ENCODE results near the gene KIR3DL2.
"Not testable (repeated sequence)": the region's sequence is repeated elsewhere in the genome, so short reads cannot be mapped to it uniquely, and the experiment has no call there.

Gene KIR3DL2

GRCh38 chr19:54850061-54850640 lies at the start of gene KIR3DL2:
TSS of gene KIR3DL2 (plus strand) at chr19:54850443. CDS start at chr19:54850476, 33 bp downstream.
- DNase-seq, result not testable (repeated sequence)

- no peak for DNase-seq
Measured at GRCh38 chr19:54803410-54803809, 46.8 kb upstream of the KIR3DL2 start, which contains the start of gene KIR2DL4. TSS of gene KIR2DL4 (plus strand) at chr19:54803610. CDS start at chr19:54803652, 42 bp downstream.

GRCh38 chr19:54804101-54804500 lies 46.1 kb upstream of the KIR3DL2 start:
- DNase-seq, result no peak

- DNase-seq, result no peak
Measured at GRCh38 chr19:54804571-54804970, 45.7 kb upstream of the KIR3DL2 start.

GRCh38 chr19:54805665-54806515 lies 44.4 kb upstream of the KIR3DL2 start:
- DNase-seq, result no peak

- no peak for DNase-seq
Measured at GRCh38 chr19:54806516-54806838, 43.8 kb upstream of the KIR3DL2 start.

GRCh38 chr19:54814571-54814970 lies 35.7 kb upstream of the KIR3DL2 start:
- DNase-seq, result not testable (repeated sequence)

GRCh38 chr19:54816251-54816650 lies 34.0 kb upstream of the KIR3DL2 start, which contains the start of gene KIR3DL1:
TSS of gene KIR3DL1 (plus strand) at chr19:54816468.
- not testable (repeated sequence) for DNase-seq

GRCh38 chr19:54817670-54818536 lies 32.3 kb upstream of the KIR3DL2 start:
- DNase-seq, result no peak

GRCh38 chr19:54824416-54824815 lies 25.8 kb upstream of the KIR3DL2 start:
- DNase-seq, result not testable (repeated sequence)

GRCh38 chr19:54825326-54825725 lies 24.9 kb upstream of the KIR3DL2 start:
- not testable (repeated sequence) for DNase-seq

GRCh38 chr19:54828064-54828463 lies 22.2 kb upstream of the KIR3DL2 start:
- DNase-seq, result not testable (repeated sequence)

GRCh38 chr19:54832496-54832895 lies 17.7 kb upstream of the KIR3DL2 start, which contains the start of gene KIR2DS4:
TSS of gene KIR2DS4 (plus strand) at chr19:54832676.
- DNase-seq, result not testable (repeated sequence)

GRCh38 chr19:54835126-54835525 lies 15.1 kb upstream of the KIR3DL2 start:
- not testable (repeated sequence) for DNase-seq

- DNase-seq, result not testable (repeated sequence)
Measured at GRCh38 chr19:54837522-54837921, 12.7 kb upstream of the KIR3DL2 start.

- DNase-seq, result not testable (repeated sequence)
Measured at GRCh38 chr19:54843171-54843570, 7.1 kb upstream of the KIR3DL2 start.

GRCh38 chr19:54850930-54851329 lies 687 bp downstream of the KIR3DL2 start:
- DNase-seq, result no peak

GRCh38 chr19:54851353-54851752 lies 1.1 kb downstream of the KIR3DL2 start:
- DNase-seq, result no peak

- DNase-seq, result not testable (repeated sequence)
Measured at GRCh38 chr19:54855241-54855640, 5.0 kb downstream of the KIR3DL2 start.

- not testable (repeated sequence) for DNase-seq
Measured at GRCh38 chr19:54858476-54858875, 8.2 kb downstream of the KIR3DL2 start.

GRCh38 chr19:54859421-54859820 lies 9.2 kb downstream of the KIR3DL2 start:
- DNase-seq, result not testable (repeated sequence)

GRCh38 chr19:54863459-54863858 lies 13.2 kb downstream of the KIR3DL2 start:
- not testable (repeated sequence) for DNase-seq

- DNase-seq, result no peak
Measured at GRCh38 chr19:54871696-54872095, 21.5 kb downstream of the KIR3DL2 start.
